ENCODE data around the gene DIPK1B. TPM values are rescaled to one million over a fixed set of nuclear protein-coding genes. Genes with fewer than 3 reads are reported as not detected.

The DIPK1B gene
- total RNA-seq, 2 experiments from 2014 or later: 0.15 to 0.18 TPM

GRCh38 chr9:136745389-136746154 lies 33.2 kb downstream of the DIPK1B start:
- no peaks in the 10 kb centered on the region for H3K9me3 Mint-ChIP-seq
- ChIA-PET POLR2A (interaction anchor here (1.6 kb wide), 1 partner anchor 17 kb away, joined by 4 read pairs; no protein-coding TSS in a partner anchor), CTCF (no interaction called here)
- H3K4me3 Mint-ChIP-seq: no peak overlapping the region
- no peak overlapping the region for H3K27ac Mint-ChIP-seq
- no peak for DNase-seq
- H3K36me3 Mint-ChIP-seq (ENCODE audit: low read depth): no peaks in the 10 kb centered on the region
- H3K4me1 Mint-ChIP-seq: peaks cover 15% of the 10 kb centered on the region
- H3K27me3 Mint-ChIP-seq: peaks cover 12% of the 10 kb centered on the region

GRCh38 chr9:136746155-136746490 lies 33.8 kb downstream of the DIPK1B start:
- Mint-ChIP-seq H3K36me3 (ENCODE audit: low read depth) (no peaks in the 10 kb centered on the region), H3K4me1 (peaks cover 16% of the 10 kb centered on the region), H3K4me3 (no peak overlapping the region), H3K27me3 (peaks cover 10% of the 10 kb centered on the region), H3K27ac (no peak overlapping the region), H3K9me3 (no peaks in the 10 kb centered on the region)
- POLR2A ChIA-PET: interaction anchor here (1.6 kb wide), 1 partner anchor 18 kb away, joined by 4 read pairs; no protein-coding TSS in a partner anchor
- DNase-seq: no peak
- CTCF ChIA-PET: no interaction called here

GRCh38 chr9:136746621-136747020 lies 34.2 kb downstream of the DIPK1B start:
- ChIA-PET CTCF (no interaction called here), POLR2A (no interaction called here)

GRCh38 chr9:136747161-136748060 lies 35.0 kb downstream of the DIPK1B start:
- ChIA-PET POLR2A (no interaction called here), CTCF (no interaction called here)

More at GRCh38 chr9:136746621-136747020, 34.2 kb downstream of the DIPK1B start:
- Mint-ChIP-seq H3K36me3 (ENCODE audit: low read depth) (peaks cover 2% of the 10 kb centered on the region), H3K4me3 (no peak overlapping the region), H3K27ac (no peak overlapping the region), H3K27me3 (peaks cover 11% of the 10 kb centered on the region), H3K9me3 (peaks cover 3% of the 10 kb centered on the region), H3K4me1 (peaks cover 14% of the 10 kb centered on the region)
- no peak for DNase-seq

GRCh38 chr9:136748201-136748600 lies 35.8 kb downstream of the DIPK1B start, which contains the start of gene LCN6:
Gene LCN6, minus strand, starts transcription at chr9:136748525. Its CDS starts 42 bp downstream, at chr9:136748483.
- Mint-ChIP-seq H3K27me3 (peaks cover 17% of the 10 kb centered on the region), H3K4me1 (peaks cover 12% of the 10 kb centered on the region), H3K36me3 (ENCODE audit: low read depth) (peaks cover 11% of the 10 kb centered on the region), H3K27ac (no peak within 1 kb of the TSS), H3K9me3 (peaks cover 16% of the 10 kb centered on the region), H3K4me3 (no peak within 1 kb of the TSS)
- no peak for DNase-seq
- CTCF ChIA-PET: no interaction called here
- POLR2A ChIA-PET: interaction anchor here (0.7 kb wide), 1 partner anchor 10 kb away, joined by 3 read pairs; the partner anchor contains the start of gene LCN8

More at GRCh38 chr9:136747161-136748060, 35.0 kb downstream of the DIPK1B start:
- peaks cover 12% of the 10 kb centered on the region for H3K4me1 Mint-ChIP-seq
- H3K4me3 Mint-ChIP-seq: no peak overlapping the region
- H3K9me3 Mint-ChIP-seq: peaks cover 11% of the 10 kb centered on the region
- H3K27me3 Mint-ChIP-seq: peaks cover 17% of the 10 kb centered on the region
- peaks cover 8% of the 10 kb centered on the region for H3K36me3 Mint-ChIP-seq (ENCODE audit: low read depth)
- H3K27ac Mint-ChIP-seq: no peak overlapping the region
- no peak for DNase-seq

- H3K36me3 Mint-ChIP-seq (ENCODE audit: low read depth): peaks cover 11% of the 10 kb centered on the region
- POLR2A ChIA-PET: interaction anchor here (0.7 to 2.6 kb wide), 2 partner anchors 9 to 22 kb away, joined by 3 to 12 read pairs; partner anchors contain the start of gene LCN8
- CTCF ChIA-PET: interaction anchor here (0.9 kb wide), 2 partner anchors 9 to 17 kb away, joined by 3 read pairs; partner anchors contain the start of gene LCN8
- H3K27me3 Mint-ChIP-seq: peaks cover 15% of the 10 kb centered on the region
- H3K27ac Mint-ChIP-seq: no peak overlapping the region
- H3K4me1 Mint-ChIP-seq: peaks cover 12% of the 10 kb centered on the region
- H3K4me3 Mint-ChIP-seq: no peak overlapping the region
- H3K9me3 Mint-ChIP-seq: peaks cover 16% of the 10 kb centered on the region
- no peak for DNase-seq
These were observed 36.6 kb downstream of the DIPK1B start for GRCh38 chr9:136748666-136749611.

GRCh38 chr9:136750526-136750925 lies 38.2 kb downstream of the DIPK1B start:
- Mint-ChIP-seq H3K9me3 (peaks cover 19% of the 10 kb centered on the region), H3K36me3 (ENCODE audit: low read depth) (peaks cover 13% of the 10 kb centered on the region), H3K27me3 (peaks cover 15% of the 10 kb centered on the region), H3K27ac (no peak overlapping the region), H3K4me3 (no peak overlapping the region), H3K4me1 (peaks cover 12% of the 10 kb centered on the region)
- CTCF ChIA-PET: interaction anchor here (0.8 to 2.2 kb wide), 7 partner anchors 9 to 296 kb away, joined by 3 to 7 read pairs (median 4); no protein-coding TSS in a partner anchor
- no peak for DNase-seq
- POLR2A ChIA-PET: interaction anchor here (1.0 to 2.6 kb wide), 2 partner anchors 9 to 23 kb away, joined by 5 to 12 read pairs; no protein-coding TSS in a partner anchor

GRCh38 chr9:136751244-136751643 lies 38.9 kb downstream of the DIPK1B start:
- no peak for DNase-seq
- ChIA-PET CTCF (interaction anchor here (1.2 to 2.2 kb wide), 3 partner anchors 9 to 295 kb away, joined by 3 to 7 read pairs (median 6); no protein-coding TSS in a partner anchor), POLR2A (interaction anchor here (0.9 to 2.6 kb wide), 3 partner anchors 11 to 24 kb away, joined by 3 to 12 read pairs (median 4); no protein-coding TSS in a partner anchor)
- Mint-ChIP-seq H3K36me3 (ENCODE audit: low read depth) (peaks cover 15% of the 10 kb centered on the region), H3K27me3 (peaks cover 16% of the 10 kb centered on the region), H3K9me3 (peaks cover 26% of the 10 kb centered on the region), H3K4me3 (no peak overlapping the region), H3K27ac (no peak overlapping the region), H3K4me1 (peaks cover 12% of the 10 kb centered on the region)

- Mint-ChIP-seq H3K27ac (no peak overlapping the region), H3K4me3 (no peak overlapping the region), H3K27me3 (peaks cover 15% of the 10 kb centered on the region), H3K36me3 (ENCODE audit: low read depth) (peaks cover 15% of the 10 kb centered on the region), H3K4me1 (peaks cover 12% of the 10 kb centered on the region), H3K9me3 (peaks cover 27% of the 10 kb centered on the region)
- ChIA-PET CTCF (interaction anchor here (2.2 kb wide), 1 partner anchor 9 kb away, joined by 7 read pairs; no protein-coding TSS in a partner anchor), POLR2A (interaction anchor here (0.9 to 2.6 kb wide), 3 partner anchors 11 to 24 kb away, joined by 3 to 12 read pairs (median 4); no protein-coding TSS in a partner anchor)
- DNase-seq: no peak
These were observed 39.4 kb downstream of the DIPK1B start for GRCh38 chr9:136751814-136752213.

GRCh38 chr9:136753371-136754058 lies 41.1 kb downstream of the DIPK1B start:
- H3K36me3 Mint-ChIP-seq (ENCODE audit: low read depth): peaks cover 15% of the 10 kb centered on the region
- no peak overlapping the region for H3K27ac Mint-ChIP-seq
- no peak overlapping the region for H3K4me3 Mint-ChIP-seq
- peaks cover 12% of the 10 kb centered on the region for H3K4me1 Mint-ChIP-seq
- DNase-seq: no peak
- CTCF ChIA-PET: interaction anchor here (0.5 kb wide), 1 partner anchor 17 kb away, joined by 3 read pairs; no protein-coding TSS in a partner anchor
- POLR2A ChIA-PET: no interaction called here
- peaks cover 15% of the 10 kb centered on the region for H3K27me3 Mint-ChIP-seq
- H3K9me3 Mint-ChIP-seq: peaks cover 27% of the 10 kb centered on the region

GRCh38 chr9:136754059-136754572 lies 41.7 kb downstream of the DIPK1B start:
- ChIA-PET CTCF (interaction anchor here (0.5 kb wide), 1 partner anchor 17 kb away, joined by 3 read pairs; no protein-coding TSS in a partner anchor), POLR2A (no interaction called here)
- peaks cover 15% of the 10 kb centered on the region for H3K36me3 Mint-ChIP-seq (ENCODE audit: low read depth)
- H3K27me3 Mint-ChIP-seq: peaks cover 15% of the 10 kb centered on the region
- H3K4me1 Mint-ChIP-seq: peaks cover 12% of the 10 kb centered on the region
- DNase-seq: no peak
- peaks cover 27% of the 10 kb centered on the region for H3K9me3 Mint-ChIP-seq
- no peak overlapping the region for H3K4me3 Mint-ChIP-seq
- no peak overlapping the region for H3K27ac Mint-ChIP-seq
